WI38 (cell line): ENCODE data around the gene RERG.

Source experiments
- H3K4me3 ChIP-seq: 2 replicates; pipeline ENCODE4 v1.5.1; 2011; ENCODE audit warnings: low read depth, mild to moderate bottlenecking, control low read depth, low read length
- CTCF ChIP-seq: IDR thresholded peaks from 2 replicates; pipeline ENCODE4 v1.5.1; 2012; ENCODE audit warnings: low read depth, mild to moderate bottlenecking, control low read depth, low read length

RERG gene

GRCh38 chr12:15220915-15221885, at the start of gene RERG:
Gene RERG, minus strand, starts transcription at chr12:15221417. Its CDS starts 3,928 bp downstream, at chr12:15217489.
- TF ChIP-seq CTCF = peak; percentile 95
- peak within 1 kb of the TSS; percentile 43 for H3K4me3 ChIP-seq

GRCh38 chr12:15270591-15270990, 49.4 kb upstream of the RERG start:
- H3K4me3 ChIP-seq = no peak overlapping the region
- no peak for TF ChIP-seq CTCF

- no peak overlapping the region for H3K4me3 ChIP-seq
- TF ChIP-seq CTCF = peak; percentile 78
Observed at GRCh38 chr12:15268927-15269552, 47.8 kb upstream of the RERG start.

- H3K4me3 ChIP-seq = no peak overlapping the region
- no peak for TF ChIP-seq CTCF
Observed at GRCh38 chr12:15268309-15268708, 47.1 kb upstream of the RERG start.

- no peak for TF ChIP-seq CTCF
- no peak overlapping the region for H3K4me3 ChIP-seq
Observed at GRCh38 chr12:15265875-15266274, 44.7 kb upstream of the RERG start.

GRCh38 chr12:15256761-15257160, 35.5 kb upstream of the RERG start:
- no peak overlapping the region for H3K4me3 ChIP-seq
- no peak for TF ChIP-seq CTCF

- no peak for TF ChIP-seq CTCF
- no peak overlapping the region for H3K4me3 ChIP-seq
Observed at GRCh38 chr12:15253990-15254389, 32.8 kb upstream of the RERG start.
